Mesenchymal stem cell (in vitro differentiated cells and primary cell): Measurements from ENCODE around the gene GET4.

Source experiments
- DNase-seq: peaks from one replicate; pipeline ENCODE4 v3.0.0-alpha.2; 2013
- H2AFZ ChIP-seq: one replicate; pipeline ENCODE4 v1.6.1; 2013; ENCODE audit warnings: low read depth, mild to moderate bottlenecking, control low read depth, inconsistent platforms, low read length, moderate library complexity
- H2AK5ac ChIP-seq: 2 replicates; pipeline ENCODE4 v1.6.1; 2013; ENCODE audit warnings: low read length, moderate library complexity, mild to moderate bottlenecking, inconsistent platforms; ENCODE audit not compliant: severe bottlenecking
- H2BK120ac ChIP-seq: one replicate; pipeline ENCODE4 v1.6.1; 2013; ENCODE audit warnings: low read depth, mild to moderate bottlenecking, inconsistent platforms, low read length, moderate library complexity
- H2BK12ac ChIP-seq, 2 experiments: one replicate each; pipeline ENCODE4 v1.6.1; 2013; ENCODE audit warnings: inconsistent platforms in 2 of 2, low read length in 2 of 2, mild to moderate bottlenecking in 2 of 2, moderate library complexity in 2 of 2, control low read depth in 1 of 2
- H2BK15ac ChIP-seq: one replicate; pipeline ENCODE4 v1.6.1; 2013; ENCODE audit warnings: mild to moderate bottlenecking, low read depth, inconsistent platforms; ENCODE audit not compliant: poor library complexity, severe bottlenecking
- H2BK5ac ChIP-seq: 2 replicates; pipeline ENCODE4 v1.6.1; 2013; ENCODE audit warnings: low read depth, mild to moderate bottlenecking, low read length, control low read depth, inconsistent platforms; ENCODE audit not compliant: poor library complexity, severe bottlenecking
- H3K14ac ChIP-seq, 2 experiments: one replicate each; pipeline ENCODE4 v1.6.1; 2013; ENCODE audit warnings: inconsistent platforms in 2 of 2, low read length in 2 of 2, control low read depth in 1 of 2, mild to moderate bottlenecking in 1 of 2, moderate library complexity in 1 of 2
- H3K18ac ChIP-seq, 2 experiments: one replicate each; pipeline ENCODE4 v1.6.1; 2013; ENCODE audit warnings: inconsistent platforms in 2 of 2, low read length in 2 of 2, control low read depth in 1 of 2, low read depth in 1 of 2, mild to moderate bottlenecking in 1 of 2
- H3K23ac ChIP-seq, 2 experiments: one replicate each; pipeline ENCODE4 v1.6.1; 2013; ENCODE audit warnings: inconsistent platforms in 2 of 2, low read length in 2 of 2, mild to moderate bottlenecking in 2 of 2, moderate library complexity in 2 of 2, control low read depth in 1 of 2
- H3K27ac ChIP-seq: 2 replicates; pipeline ENCODE4 v1.5.1; 2013; ENCODE audit warnings: mild to moderate bottlenecking, moderate library complexity, low read length, control low read depth, inconsistent platforms; ENCODE audit not compliant: poor library complexity, severe bottlenecking
- H3K27me3 ChIP-seq, 2 experiments: 2 replicates each; pipeline versions ENCODE4 v1.6.1 to v1.7.0; 2013; ENCODE audit warnings: low read length in 2 of 2, mild to moderate bottlenecking in 2 of 2, moderate library complexity in 2 of 2, control low read depth in 1 of 2, inconsistent platforms in 1 of 2; ENCODE audit not compliant: control insufficient read depth in 1 of 2, insufficient read depth in 1 of 2
- H3K36me3 ChIP-seq, 2 experiments: 2 replicates each; pipeline versions ENCODE4 v1.6.1 to v1.7.0; 2013; ENCODE audit warnings: low read length in 2 of 2, control low read depth in 1 of 2, inconsistent platforms in 1 of 2, low read depth in 1 of 2, mild to moderate bottlenecking in 1 of 2; ENCODE audit not compliant: insufficient read depth in 2 of 2, control insufficient read depth in 1 of 2
- H3K4ac ChIP-seq, 2 experiments: one replicate each; pipeline ENCODE4 v1.6.1; 2013; ENCODE audit warnings: inconsistent platforms in 2 of 2, low read length in 2 of 2, mild to moderate bottlenecking in 2 of 2, moderate library complexity in 2 of 2, control low read depth in 1 of 2, low read depth in 1 of 2
- H3K4me1 ChIP-seq: 2 replicates; pipeline ENCODE4 v1.6.1; 2013; ENCODE audit warnings: low read depth, low read length, control low read depth; ENCODE audit not compliant: control insufficient read depth, insufficient read depth
- H3K4me2 ChIP-seq: 2 replicates; pipeline ENCODE4 v1.6.1; 2013; ENCODE audit warnings: low read length, mild to moderate bottlenecking, inconsistent platforms; ENCODE audit not compliant: poor library complexity, severe bottlenecking
- H3K4me3 ChIP-seq, 2 experiments: 2 replicates each; pipeline versions ENCODE4 v1.5.1 to v1.7.0; 2013; ENCODE audit warnings: low read length in 2 of 2, mild to moderate bottlenecking in 2 of 2, control low read depth in 1 of 2, low read depth in 1 of 2; ENCODE audit not compliant: insufficient read depth in 1 of 2
- H3K79me1 ChIP-seq: replicated peaks from 2 replicates; pipeline ENCODE4 v1.6.1; 2013; ENCODE audit warnings: mild to moderate bottlenecking, control low read depth, low read length, inconsistent platforms; ENCODE audit not compliant: poor library complexity, severe bottlenecking
- H3K9ac ChIP-seq: 2 replicates; pipeline ENCODE4 v1.7.0; 2013; ENCODE audit warnings: mild to moderate bottlenecking, low read length, moderate library complexity
- H3K9me3 ChIP-seq: 2 replicates; pipeline ENCODE4 v1.7.0; 2013; ENCODE audit warnings: mild to moderate bottlenecking, low read length; ENCODE audit not compliant: control insufficient read depth
- H4K8ac ChIP-seq: one replicate; pipeline ENCODE4 v1.6.1; 2013; ENCODE audit warnings: inconsistent platforms, mild to moderate bottlenecking, low read length, moderate library complexity
- H4K91ac ChIP-seq: one replicate; pipeline ENCODE4 v1.6.1; 2013; ENCODE audit warnings: mild to moderate bottlenecking, low read length, inconsistent platforms
- WGBS: methylation state at CpG from one replicate; pipeline ENCODE4 v1.1.7; 2013; ENCODE audit warnings: mixed read lengths; 5-methylcytosine and 5-hydroxymethylcytosine counted together

GET4 gene

GRCh38 chr7:932651-932975, 56.3 kb downstream of the GET4 start:
- WGBS = 93% methylated on average over 11 of the region's 11 CpGs
- H3K9me3 ChIP-seq = no peaks in the 10 kb centered on the region
- no peak overlapping the region for H3K27ac ChIP-seq
- H2AFZ ChIP-seq = no peak overlapping the region
- H3K9ac ChIP-seq = no peak overlapping the region
- H3K27me3 ChIP-seq = peaks cover 15 to 28% of the 10 kb centered on the region in 2 experiments
- no peak overlapping the region for H2BK5ac ChIP-seq
- no peak overlapping the region for H3K4ac ChIP-seq
- no peak overlapping the region for H3K4me2 ChIP-seq
- no peak overlapping the region for H2AK5ac ChIP-seq
- H3K36me3 ChIP-seq = no peaks in the 10 kb centered on the region
- no peak overlapping the region for H3K4me3 ChIP-seq
- H3K18ac ChIP-seq = no peak overlapping the region
- no peaks in the 10 kb centered on the region for H3K79me1 ChIP-seq
- DNase-seq = no peak
- no peak overlapping the region for H2BK120ac ChIP-seq
- H3K23ac ChIP-seq = no peak overlapping the region
- no peak overlapping the region for H4K91ac ChIP-seq
- no peak overlapping the region for H3K14ac ChIP-seq
- H4K8ac ChIP-seq = no peak overlapping the region
- H2BK15ac ChIP-seq = no peak overlapping the region
- no peak overlapping the region for H2BK12ac ChIP-seq
- peaks cover 17% of the 10 kb centered on the region for H3K4me1 ChIP-seq

GRCh38 chr7:934469-935163, 58.3 kb downstream of the GET4 start:
- peaks cover 15 to 26% of the 10 kb centered on the region in 2 experiments for H3K27me3 ChIP-seq
- H3K9me3 ChIP-seq = no peaks in the 10 kb centered on the region
- H2AFZ ChIP-seq = no peak overlapping the region
- H3K9ac ChIP-seq = no peak overlapping the region
- no peak overlapping the region for H3K4me3 ChIP-seq
- no peak overlapping the region for H2BK120ac ChIP-seq
- no peaks in the 10 kb centered on the region for H3K36me3 ChIP-seq
- H2BK5ac ChIP-seq = no peak overlapping the region
- H3K4me2 ChIP-seq = no peak overlapping the region
- no peak overlapping the region for H4K91ac ChIP-seq
- H2BK12ac ChIP-seq = no peak overlapping the region
- H3K18ac ChIP-seq = no peak overlapping the region
- no peak overlapping the region for H2AK5ac ChIP-seq
- H3K27ac ChIP-seq = no peak overlapping the region
- H3K14ac ChIP-seq = no peak overlapping the region
- WGBS = 86% methylated on average over 34 of the region's 34 CpGs
- no peak for DNase-seq
- no peaks in the 10 kb centered on the region for H3K79me1 ChIP-seq
- no peak overlapping the region for H3K23ac ChIP-seq
- peaks cover 17% of the 10 kb centered on the region for H3K4me1 ChIP-seq
- H2BK15ac ChIP-seq = no peak overlapping the region
- no peak overlapping the region for H4K8ac ChIP-seq
- no peak overlapping the region for H3K4ac ChIP-seq

GRCh38 chr7:935164-935873, 59.0 kb downstream of the GET4 start:
- no peak overlapping the region for H3K9ac ChIP-seq
- no peak overlapping the region for H2BK15ac ChIP-seq
- no peak overlapping the region for H4K8ac ChIP-seq
- H2AFZ ChIP-seq = no peak overlapping the region
- H3K4me1 ChIP-seq = peaks cover 17% of the 10 kb centered on the region
- no peak overlapping the region for H3K23ac ChIP-seq
- H4K91ac ChIP-seq = no peak overlapping the region
- H2BK120ac ChIP-seq = no peak overlapping the region
- H3K4me2 ChIP-seq = no peak overlapping the region
- H2AK5ac ChIP-seq = no peak overlapping the region
- 88% methylated on average over 46 of the region's 46 CpGs for WGBS
- H3K27me3 ChIP-seq = peaks cover 15 to 26% of the 10 kb centered on the region in 2 experiments
- DNase-seq = no peak
- no peak overlapping the region for H3K18ac ChIP-seq
- no peak overlapping the region for H3K14ac ChIP-seq
- H3K4ac ChIP-seq = no peak overlapping the region
- no peak overlapping the region for H2BK12ac ChIP-seq
- no peak overlapping the region for H3K27ac ChIP-seq
- peaks cover 3% of the 10 kb centered on the region for H3K9me3 ChIP-seq
- H3K79me1 ChIP-seq = no peaks in the 10 kb centered on the region
- H3K4me3 ChIP-seq = no peak overlapping the region
- no peak overlapping the region for H2BK5ac ChIP-seq
- H3K36me3 ChIP-seq = no peaks in the 10 kb centered on the region

- Histone ChIP-seq H3K14ac (no peak overlapping the region), H3K4me3 (no peak overlapping the region), H3K4me1 (peaks cover 17% of the 10 kb centered on the region), H3K36me3 (no peaks in the 10 kb centered on the region), H3K27ac (no peak overlapping the region), H3K23ac (no peak overlapping the region), H3K4ac (no peak overlapping the region), H3K27me3 (peaks cover 15 to 31% of the 10 kb centered on the region in 2 experiments), H3K79me1 (no peaks in the 10 kb centered on the region), H3K18ac (no peak overlapping the region), H3K9me3 (peaks cover 7% of the 10 kb centered on the region), H3K9ac (no peak overlapping the region), H4K8ac (no peak overlapping the region), H2BK15ac (no peak overlapping the region), H3K4me2 (no peak overlapping the region), H2AK5ac (peak overlapping the region; percentile 37), H2BK120ac (no peak overlapping the region), H2BK12ac (no peak overlapping the region), H4K91ac (no peak overlapping the region), H2BK5ac (no peak overlapping the region), H2AFZ (no peak overlapping the region)
- DNase-seq = no peak
- WGBS = 95% methylated on average over 28 of the region's 28 CpGs
Measured at GRCh38 chr7:935874-936385, 59.6 kb downstream of the GET4 start.
